H1 (cell line): ENCODE data around the gene FBXW8. TPM values are rescaled to one million over a fixed set of nuclear protein-coding genes. Genes with fewer than 3 reads are reported as not detected.

Experiments used
- CTCF ChIA-PET: fragments of 300-600 bp; sonication (Branson Sonifier 250); formaldehyde crosslinking; loops from one replicate; lab custom pipeline; 2021; ENCODE audit not compliant: partially characterized antibody; lab: Charles Lee
- POLR2A ChIA-PET: fragments of 300-600 bp; sonication (Branson Sonifier 250); formaldehyde crosslinking; loops from one replicate; lab custom pipeline; 2021; ENCODE audit warnings: inconsistent platforms; ENCODE audit not compliant: partially characterized antibody; lab: Charles Lee
- DNase-seq, 2 experiments: peaks; one replicate each; pipeline versions ENCODE4 v3.0.0 to v3.0.0-alpha.2; 2010 to 2022; ENCODE audit warnings: low spot score in 2 of 2, low read depth in 1 of 2, mixed read lengths in 1 of 2
- FAIRE-seq: peaks from 2 replicates; lab custom pipeline; 2011; peaks lifted over from hg19 to GRCh38; lab: Jason Lieb, UNC
- H2AFZ ChIP-seq: 2 replicates; pipeline ENCODE4 v1.8.1; 2012; ENCODE audit warnings: low read length, inconsistent platforms
- H2AK5ac ChIP-seq: 2 replicates; pipeline ENCODE4 v1.6.1; 2013; ENCODE audit warnings: low read depth, low read length
- H2BK120ac ChIP-seq: replicated peaks from 2 replicates; pipeline ENCODE3; 2013; ENCODE audit warnings: low read depth, low read length, inconsistent platforms
- H2BK12ac ChIP-seq: 2 replicates; pipeline ENCODE4 v1.6.1; 2013; ENCODE audit warnings: low read depth, low read length
- H2BK15ac ChIP-seq: 2 replicates; pipeline ENCODE4 v1.6.1; 2013; ENCODE audit warnings: low read length
- H2BK20ac ChIP-seq: 2 replicates; pipeline ENCODE4 v1.6.1; 2013; ENCODE audit warnings: low read length
- H2BK5ac ChIP-seq: 2 replicates; pipeline ENCODE4 v1.6.1; 2013; ENCODE audit warnings: low read depth, low read length
- H3K14ac ChIP-seq: 2 replicates; pipeline ENCODE4 v1.6.1; 2013; ENCODE audit warnings: inconsistent platforms; ENCODE audit not compliant: insufficient read length
- H3K18ac ChIP-seq: 2 replicates; pipeline ENCODE4 v1.6.1; 2013; ENCODE audit warnings: low read length; ENCODE audit errors: extremely low read depth
- H3K23ac ChIP-seq: 2 replicates; pipeline ENCODE4 v1.6.1; 2013; ENCODE audit warnings: inconsistent platforms; ENCODE audit not compliant: insufficient read length
- H3K23me2 ChIP-seq: 2 replicates; pipeline ENCODE4 v1.6.1; 2013; ENCODE audit warnings: low read depth, low read length
- H3K27ac ChIP-seq: 2 replicates; pipeline ENCODE4 v1.6.1; 2011; ENCODE audit warnings: low read depth, low read length, inconsistent platforms
- H3K27me3 ChIP-seq, 4 experiments: replicated peaks in 1 of 4; 1 replicate in 1 of 4; 2 replicates in 3 of 4; pipeline versions ENCODE4 v1.6.1 to v1.8.1; 2011 to 2013; ENCODE audit warnings: low read length in 3 of 4, mild to moderate bottlenecking in 3 of 4, inconsistent platforms in 2 of 4, mixed read lengths in 2 of 4, moderate library complexity in 1 of 4; ENCODE audit not compliant: control insufficient read depth in 3 of 4, insufficient read depth in 3 of 4; ENCODE audit errors: extremely low read depth in 1 of 4
- H3K36me3 ChIP-seq, 4 experiments: 2 replicates each; pipeline versions ENCODE4 v1.6.1 to v1.8.1; 2011 to 2013; ENCODE audit warnings: mild to moderate bottlenecking in 4 of 4, low read length in 3 of 4, moderate library complexity in 2 of 4, control low read depth in 1 of 4, inconsistent platforms in 1 of 4; ENCODE audit not compliant: insufficient read depth in 4 of 4, control insufficient read depth in 2 of 4
- H3K4ac ChIP-seq: replicated peaks from 2 replicates; pipeline ENCODE3; 2013; ENCODE audit warnings: low read length, low read depth, mixed read lengths, inconsistent platforms; ENCODE audit not compliant: insufficient read length
- H3K4me1 ChIP-seq, 4 experiments: replicated peaks in 1 of 4; 1 replicate in 1 of 4; 2 replicates in 3 of 4; pipeline versions ENCODE4 v1.6.1 to v1.8.1; 2011 to 2013; ENCODE audit warnings: low read length in 3 of 4, inconsistent platforms in 2 of 4, mixed read lengths in 1 of 4; ENCODE audit not compliant: insufficient read depth in 4 of 4, control insufficient read depth in 3 of 4
- H3K4me2 ChIP-seq, 2 experiments: 2 replicates each; pipeline versions ENCODE4 v1.6.1 to v1.8.1; 2011 to 2013; ENCODE audit warnings: low read depth in 2 of 2, low read length in 2 of 2, control low read depth in 1 of 2, inconsistent platforms in 1 of 2, mild to moderate bottlenecking in 1 of 2; ENCODE audit not compliant: insufficient read depth in 1 of 2
- H3K4me3 ChIP-seq, 4 experiments: fragments of 200-600, 300-600 bp in 1 of 4; sonication (generic), shearing (Covaris generic), sonication (Bioruptor Twin) in 1 of 4; 2 replicates each; pipeline versions ENCODE4 v1.5.1 to v1.8.1; 2011 to 2016; ENCODE audit warnings: low read length in 4 of 4, low read depth in 3 of 4, control low read depth in 2 of 4, inconsistent platforms in 2 of 4, mild to moderate bottlenecking in 2 of 4, mixed read lengths in 1 of 4, moderate library complexity in 1 of 4; ENCODE audit not compliant: insufficient read depth in 2 of 4; ENCODE audit errors: extremely low read depth in 1 of 4
- H3K56ac ChIP-seq: replicated peaks from 2 replicates; pipeline ENCODE3; 2013; ENCODE audit warnings: low read depth, mild to moderate bottlenecking, mixed read lengths, low read length, inconsistent platforms; ENCODE audit not compliant: insufficient read length
- H3K79me1 ChIP-seq: 2 replicates; pipeline ENCODE4 v1.6.1; 2013; ENCODE audit warnings: low read depth, low read length, control low read depth
- H3K79me2 ChIP-seq, 2 experiments: 2 replicates each; pipeline versions ENCODE4 v1.6.1 to v1.8.1; 2012 to 2013; ENCODE audit warnings: low read length in 2 of 2, mild to moderate bottlenecking in 2 of 2, inconsistent platforms in 1 of 2; ENCODE audit not compliant: insufficient read depth in 2 of 2, control insufficient read depth in 1 of 2
- H3K9ac ChIP-seq, 4 experiments: replicated peaks in 1 of 4; 1 replicate in 1 of 4; 2 replicates in 3 of 4; pipeline versions ENCODE4 v1.6.1 to v1.8.1; 2011 to 2013; ENCODE audit warnings: low read depth in 3 of 4, low read length in 3 of 4, control low read depth in 2 of 4, mild to moderate bottlenecking in 2 of 4, moderate library complexity in 2 of 4, inconsistent platforms in 1 of 4; ENCODE audit errors: extremely low read depth in 1 of 4
- H3K9me3 ChIP-seq, 2 experiments: 2 replicates each; pipeline versions ENCODE4 v1.6.1 to v1.8.1; 2012 to 2013; ENCODE audit warnings: mild to moderate bottlenecking in 2 of 2, moderate library complexity in 2 of 2, control low read depth in 1 of 2, inconsistent platforms in 1 of 2, low read depth in 1 of 2, low read length in 1 of 2, mixed read lengths in 1 of 2; ENCODE audit not compliant: insufficient read depth in 2 of 2
- H4K20me1 ChIP-seq, 2 experiments: replicated peaks in 1 of 2; 2 replicates each; pipeline versions ENCODE3 to v1.8.1; 2011 to 2013; ENCODE audit warnings: inconsistent platforms in 2 of 2, low read length in 2 of 2, mild to moderate bottlenecking in 1 of 2; ENCODE audit not compliant: insufficient read depth in 2 of 2, control insufficient read depth in 1 of 2
- H4K5ac ChIP-seq: 2 replicates; pipeline ENCODE4 v1.6.1; 2013; ENCODE audit warnings: low read length, low read depth, mixed read lengths, inconsistent platforms; ENCODE audit not compliant: insufficient read length
- H4K8ac ChIP-seq: 2 replicates; pipeline ENCODE4 v1.8.0; 2013; ENCODE audit warnings: mild to moderate bottlenecking, moderate library complexity, low read length, inconsistent platforms; ENCODE audit not compliant: insufficient read depth; ENCODE audit errors: extremely low read depth
- H4K91ac ChIP-seq: replicated peaks from 2 replicates; pipeline ENCODE3; 2013; ENCODE audit warnings: low read length, mixed read lengths, inconsistent platforms; ENCODE audit not compliant: insufficient read length
- SAP30 ChIP-seq: fragments of 300-600 bp; sonication (generic); IDR thresholded peaks from 2 replicates; pipeline ENCODE4 v1.7.1; 2012; ENCODE audit warnings: low read length, moderate library complexity, mild to moderate bottlenecking, inconsistent platforms; ENCODE audit not compliant: insufficient read depth, insufficient replicate concordance
- YY1 ChIP-seq: IDR thresholded peaks from 2 replicates; pipeline ENCODE4 v1.6.1; 2011; ENCODE audit warnings: low read depth, mild to moderate bottlenecking, low read length
- WGBS, 2 experiments: shearing (Covaris generic) in 1 of 2; methylation state at CpG; one replicate each; pipeline versions ENCODE4 v1.1.6 to v1.1.7; 2013 to 2015; ENCODE audit warnings: low lambda C conversion rate in 2 of 2, mixed read lengths in 2 of 2, inconsistent platforms in 1 of 2, low coverage in 1 of 2, missing lambda C conversion rate in 1 of 2; ENCODE audit not compliant: insufficient replicate concordance in 2 of 2, insufficient coverage in 1 of 2, insufficient read length in 1 of 2; ENCODE audit errors: extremely low coverage in 1 of 2, missing lambda C conversion rate in 1 of 2; 5-methylcytosine and 5-hydroxymethylcytosine counted together
- polyA plus RNA-seq, 7 experiments: library from polyadenylated mRNA; depleted of rRNA in 3 of 7; stranded (reverse) in 5 of 7; unstranded in 2 of 7; fragments of >200 nt in 5 of 7; fragments of 200-250 nt in 2 of 7; gene quantifications; 1 replicate in 5 of 7; 2 replicates in 1 of 7; 4 replicates in 1 of 7; pipeline versions ENCODE4 v1.2.1 to v1.2.3, GENCODE V29; 2011 to 2013; ENCODE audit warnings: missing spikeins in 2 of 7, mixed read lengths in 2 of 7
- total RNA-seq: library from RNA; stranded (reverse); fragmentation: NEBNext Ultra II Directional; extraction: Animal tissue kit (Norgen Biotek cat#: 25700); gene quantifications from 2 replicates; pipeline ENCODE4 v1.2.1, GENCODE V29; 2021

The FBXW8 gene
- total and polyA plus RNA-seq, 2 of the 8 experiments (the other 6 are each of a cell fraction or from before 2014, with no cell fraction given): 15.8 to 16.0 TPM

DNA sequence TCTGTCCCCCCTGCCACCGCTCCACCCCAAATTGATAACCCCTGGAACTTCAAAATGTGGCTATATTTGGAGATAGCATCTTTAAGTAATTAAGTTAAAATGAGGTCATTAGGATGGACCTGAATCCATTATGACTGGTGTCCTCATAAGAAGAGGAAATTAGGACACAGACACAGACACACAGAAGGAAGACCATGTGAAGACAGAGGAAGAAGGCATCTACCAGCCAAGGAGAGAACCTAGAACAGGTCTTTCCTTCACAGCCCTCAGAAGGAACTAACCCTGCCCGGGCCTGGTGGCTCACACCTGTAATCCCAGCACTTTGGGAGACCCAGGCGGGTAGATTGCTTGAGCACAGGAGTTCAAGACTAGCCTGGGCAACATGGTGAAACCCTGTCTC is 25.9 kb upstream of the FBXW8 start:
- H2BK15ac ChIP-seq: no peak overlapping the region
- no peaks in the 10 kb centered on the region for H3K9me3 ChIP-seq
- H3K27me3 ChIP-seq: peaks cover 21 to 36% (median 30%) of the 10 kb centered on the region in 4 experiments
- WGBS, 2 experiments: 92% methylated on average over 3 of the region's 3 CpGs; no CpG with 5 or more reads in 1 of the 2 experiments
- no peak overlapping the region for H3K56ac ChIP-seq
- H3K4me2 ChIP-seq: no peak overlapping the region
- ChIA-PET CTCF (no interaction called here), POLR2A (no interaction called here)
- FAIRE-seq: no peak
- peaks cover 3 to 12% (median 5%) of the 10 kb centered on the region in 4 experiments for H3K4me1 ChIP-seq
- no peak overlapping the region for H4K8ac ChIP-seq
- H3K36me3 ChIP-seq: no peaks in the 10 kb centered on the region; a peak in 1 of 8 replicates
- H2BK5ac ChIP-seq: no peak overlapping the region
- H3K79me1 ChIP-seq: no peaks in the 10 kb centered on the region
- H3K9ac ChIP-seq: no peak overlapping the region
- no peak overlapping the region for H3K23ac ChIP-seq
- H4K5ac ChIP-seq: no peak overlapping the region
- no peaks in the 10 kb centered on the region for H3K79me2 ChIP-seq
- H2AK5ac ChIP-seq: no peak overlapping the region
- no peak overlapping the region for H4K91ac ChIP-seq
- H4K20me1 ChIP-seq: peaks cover 3 to 4% of the 10 kb centered on the region in 2 experiments
- no peak overlapping the region for H2AFZ ChIP-seq
- no peak overlapping the region for H3K4me3 ChIP-seq
- no peak overlapping the region for H2BK20ac ChIP-seq
- H3K4ac ChIP-seq: no peak overlapping the region
- no peak for TF ChIP-seq SAP30
- no peak for TF ChIP-seq YY1
- H3K18ac ChIP-seq: no peak overlapping the region
- DNase-seq: no peak
- no peak overlapping the region for H3K14ac ChIP-seq
- H3K27ac ChIP-seq: no peak overlapping the region
- peaks cover 17% of the 10 kb centered on the region; the same call in 1 of the 2 replicates for H3K23me2 ChIP-seq
- H2BK120ac ChIP-seq: no peak overlapping the region
- no peak overlapping the region for H2BK12ac ChIP-seq
